T-helper 2 cell (primary cell): ENCODE data around the gene AHCTF1.

Experiments used
- DNase-seq, 5 experiments: peaks; one replicate each; pipeline versions ENCODE4 v3.0.0 to v3.0.0-alpha.2; 2012 to 2022

AHCTF1 gene

GRCh38 chr1:246797597-246797996, 134.2 kb downstream of the AHCTF1 start:
- no peak for DNase-seq

DNA sequence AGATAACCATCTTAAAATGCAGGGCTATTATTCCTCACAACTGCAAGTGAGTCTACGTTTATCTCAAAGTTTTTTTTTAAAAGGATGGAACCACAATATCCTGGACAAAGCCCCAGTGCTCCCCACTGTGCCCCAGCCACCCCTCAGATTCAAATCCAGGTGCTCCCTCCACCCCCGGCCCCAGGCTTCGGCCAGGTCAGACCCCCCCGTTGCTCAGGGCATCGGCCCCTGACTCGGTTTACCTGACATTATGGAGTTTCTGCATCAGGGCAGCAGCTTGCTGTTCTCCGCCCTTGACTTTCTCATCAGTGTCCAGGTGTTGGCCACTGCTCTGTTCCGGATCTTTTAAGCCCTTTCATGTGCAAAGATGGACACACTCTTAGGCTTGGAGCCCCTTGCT, 134.6 kb downstream of the AHCTF1 start:
- DNase-seq, result no peak

DNA sequence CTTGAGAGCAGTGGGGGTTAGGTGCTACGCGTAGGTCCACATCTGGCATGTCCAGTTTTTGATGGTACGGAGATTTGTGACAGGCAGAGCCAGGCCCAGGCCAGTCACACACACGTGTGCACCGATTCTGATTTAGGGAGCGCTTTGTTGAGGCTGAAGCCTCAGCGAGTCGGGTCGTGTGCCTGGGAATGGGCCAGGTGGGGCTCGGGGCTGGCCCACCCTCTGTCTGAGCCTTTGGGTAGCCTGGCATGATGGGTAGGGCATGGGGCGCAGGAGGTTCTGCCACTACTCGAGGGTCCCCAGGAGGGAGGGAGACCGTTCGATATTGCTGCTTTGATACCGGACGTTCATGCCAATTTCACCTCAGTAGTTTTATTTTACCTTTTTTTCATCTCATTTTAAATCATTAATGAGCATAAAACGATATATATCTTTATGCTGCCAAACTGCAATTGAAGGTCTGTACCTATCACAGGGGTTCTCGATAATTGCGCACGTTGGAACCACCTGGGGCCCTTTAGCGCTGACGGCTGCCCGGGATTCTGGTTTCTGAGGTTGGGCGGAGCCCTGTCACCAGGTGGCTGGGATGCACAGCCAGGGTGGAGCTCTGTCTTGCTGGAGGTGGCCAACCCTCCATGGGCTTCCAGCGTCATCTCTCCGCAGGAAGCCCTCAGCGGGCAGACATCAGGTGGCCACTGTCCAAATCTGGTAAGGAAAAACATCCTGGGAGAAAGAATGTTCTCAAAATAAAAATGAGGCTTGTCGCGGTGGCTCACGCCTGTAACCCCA, 135.6 kb downstream of the AHCTF1 start:
- DNase-seq, result no peak

DNA sequence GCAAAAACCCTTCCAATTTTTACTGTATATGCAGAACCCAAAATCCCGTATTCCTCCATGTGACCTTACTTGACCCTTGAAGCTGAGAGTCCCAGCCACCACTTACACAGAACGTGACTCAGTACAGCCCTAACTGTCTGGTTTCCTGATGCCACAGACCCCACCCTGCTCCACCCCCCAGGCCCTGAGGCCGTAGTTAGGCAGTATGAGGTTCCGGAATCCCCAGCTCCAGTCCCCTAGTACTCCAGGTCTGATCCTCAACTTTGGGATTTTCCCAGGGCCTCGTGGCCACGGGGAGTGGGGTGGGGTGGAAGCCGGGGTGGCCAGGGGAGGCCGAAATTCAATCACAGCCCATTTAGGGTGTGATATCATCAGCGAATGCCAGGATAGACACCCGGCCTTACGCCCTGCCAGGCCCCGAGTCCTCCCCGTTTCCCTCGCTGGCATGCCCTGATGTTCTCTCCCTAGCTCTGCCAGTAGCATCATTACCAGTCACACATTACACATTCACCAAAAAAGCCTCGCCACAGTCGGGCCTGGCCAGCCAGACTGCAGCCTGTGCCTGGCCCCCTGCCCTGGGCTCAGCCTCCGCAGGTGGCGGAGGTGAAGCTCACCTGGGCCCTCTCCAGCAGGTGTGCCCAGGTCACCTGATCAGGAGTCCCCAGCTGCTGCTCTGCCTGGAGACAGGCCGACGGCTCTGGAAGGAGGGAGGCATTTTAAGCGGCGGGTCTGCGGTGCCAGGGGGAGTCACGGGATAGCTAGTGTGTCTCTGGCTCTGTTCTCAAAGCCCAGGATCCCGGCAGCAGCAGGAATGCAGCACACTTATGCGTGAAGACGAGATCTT, 136.7 kb downstream of the AHCTF1 start:
- DNase-seq, result no peak

GRCh38 chr1:246794048-246794827, 137.5 kb downstream of the AHCTF1 start:
- DNase-seq, result no peak

- DNase-seq, result no peak
These were observed 138.3 kb downstream of the AHCTF1 start for GRCh38 chr1:246793356-246793896.

DNA sequence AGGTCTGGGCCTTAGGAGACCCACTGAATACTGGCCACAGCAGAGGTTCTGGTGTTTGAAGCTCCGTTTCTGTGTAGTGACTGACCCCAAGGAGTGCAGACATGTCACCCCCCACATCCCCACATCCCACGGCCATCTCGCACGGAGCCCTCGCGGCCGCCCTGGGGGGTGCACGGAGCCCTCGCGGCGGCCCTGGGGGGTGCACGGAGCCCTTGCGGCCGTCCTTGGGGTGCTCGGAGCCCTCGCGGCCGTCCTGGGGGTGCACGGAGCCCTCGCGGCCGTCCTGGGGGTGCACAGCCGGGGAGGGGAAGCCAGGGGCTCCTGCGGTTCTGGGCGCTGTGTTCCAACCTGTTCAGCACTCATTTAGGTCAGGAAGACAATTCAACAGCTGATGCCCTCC, 139.1 kb downstream of the AHCTF1 start:
- DNase-seq, result no peak

- DNase-seq, result no peak
These were observed 140.3 kb downstream of the AHCTF1 start for GRCh38 chr1:246791303-246791918.

- no peak for DNase-seq
These were observed 140.9 kb downstream of the AHCTF1 start for GRCh38 chr1:246790833-246791232.

DNA sequence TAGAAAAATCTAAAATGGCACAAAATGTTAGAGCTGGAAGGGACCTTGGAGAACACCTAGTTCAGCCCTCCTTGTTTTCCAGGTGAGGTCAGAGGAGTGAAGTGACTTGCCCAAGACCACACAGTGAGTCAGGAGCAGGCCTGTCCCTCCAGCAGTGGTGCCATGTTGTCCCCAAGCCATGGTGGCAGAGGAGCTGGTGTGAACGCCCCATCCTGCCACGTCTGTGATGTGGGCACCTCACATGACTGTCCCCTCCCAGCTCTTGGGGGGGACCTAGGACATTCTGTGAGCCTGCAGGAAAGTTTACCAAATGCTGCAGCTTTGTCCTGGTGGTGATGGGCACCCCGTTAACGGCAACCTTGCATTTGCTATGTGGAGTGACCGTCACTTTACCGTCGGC, 141.4 kb downstream of the AHCTF1 start:
- DNase-seq, result no peak

GRCh38 chr1:246789454-246790339, 142.1 kb downstream of the AHCTF1 start:
- no peak for DNase-seq
